Activated CD8-positive, alpha-beta memory T cell treated with anti-CD3 and anti-CD28 coated beads, Interleukin-2, amount 10 ng/mL, durations not matched to agents 7 days and 5 days (primary cell): ENCODE results near the gene FYB1. TPM values are rescaled to one million over a fixed set of nuclear protein-coding genes. Genes with fewer than 3 reads are reported as not detected.

Source experiments
- ATAC-seq: fragments of 150-1000 bp; cut with Tn5 transposase; one replicate; pipeline ENCODE4 v1.10.0; 2021; ENCODE audit warnings: moderate library complexity
- CTCF ChIA-PET: fragments of 350-600 bp; sonication (Branson Sonifier 250); formaldehyde crosslinking; loops from one replicate; lab custom pipeline; 2021; ENCODE audit warnings: antibody characterized with exemption; lab: Charles Lee
- DNase-seq: peaks from one replicate; pipeline ENCODE4 v3.0.0-alpha.2; 2020
- H3K27ac Mint-ChIP-seq: one replicate; pipeline ENCODE4 v1.8.0; 2021; ENCODE audit warnings: mild to moderate bottlenecking, mixed read lengths
- H3K27me3 Mint-ChIP-seq: one replicate; pipeline ENCODE4 v1.8.0; 2021; ENCODE audit warnings: mixed read lengths
- H3K36me3 Mint-ChIP-seq: one replicate; pipeline ENCODE4 v1.8.0; 2021; ENCODE audit warnings: mild to moderate bottlenecking, mixed read lengths
- H3K4me1 Mint-ChIP-seq: one replicate; pipeline ENCODE4 v1.8.0; 2021; ENCODE audit warnings: mixed read lengths
- H3K4me3 Mint-ChIP-seq: one replicate; pipeline ENCODE4 v1.8.0; 2021; ENCODE audit warnings: mild to moderate bottlenecking, moderate library complexity, mixed read lengths
- H3K9me3 Mint-ChIP-seq: one replicate; pipeline ENCODE4 v1.8.0; 2022; ENCODE audit warnings: low read depth, mixed read lengths
- total RNA-seq, 2 experiments: library from RNA; stranded (reverse); gene quantifications; one replicate each; pipeline ENCODE4 v1.2.3, GENCODE V29; 2021

The FYB1 gene
- total RNA-seq, 2 experiments from 2014 or later: 198 to 270 TPM

- Mint-ChIP-seq H3K9me3 (no peaks in the 10 kb centered on the region), H3K27me3 (no peaks in the 10 kb centered on the region), H3K4me3 (no peak overlapping the region), H3K27ac (no peak overlapping the region), H3K4me1 (peaks cover 19% of the 10 kb centered on the region), H3K36me3 (peaks cover 83% of the 10 kb centered on the region)
- CTCF ChIA-PET: interaction anchor here (1.2 to 1.4 kb wide), 3 partner anchors 10 to 85 kb away, joined by 3 read pairs; no protein-coding TSS in a partner anchor
- DNase-seq: no peak
- ATAC-seq: no peak
Measured at GRCh38 chr5:39132128-39132447, 87.3 kb downstream of the FYB1 start.

- H3K36me3 Mint-ChIP-seq: peaks cover 78% of the 10 kb centered on the region
- no peak for ATAC-seq
- no peak overlapping the region for H3K4me3 Mint-ChIP-seq
- no peak for DNase-seq
- no peaks in the 10 kb centered on the region for H3K9me3 Mint-ChIP-seq
- H3K4me1 Mint-ChIP-seq: peaks cover 19% of the 10 kb centered on the region
- no peaks in the 10 kb centered on the region for H3K27me3 Mint-ChIP-seq
- CTCF ChIA-PET: interaction anchor here (1.2 to 1.4 kb wide), 3 partner anchors 9 to 86 kb away, joined by 3 read pairs; no protein-coding TSS in a partner anchor
- H3K27ac Mint-ChIP-seq: peak overlapping the region; percentile 58
Measured at GRCh38 chr5:39131210-39132127, 87.9 kb downstream of the FYB1 start.

- H3K9me3 Mint-ChIP-seq: no peaks in the 10 kb centered on the region
- ATAC-seq (no peak), DNase-seq (no peak)
- peaks cover 82% of the 10 kb centered on the region for H3K36me3 Mint-ChIP-seq
- H3K27ac Mint-ChIP-seq: no peak overlapping the region
- H3K4me3 Mint-ChIP-seq: no peak overlapping the region
- peaks cover 19% of the 10 kb centered on the region for H3K4me1 Mint-ChIP-seq
- CTCF ChIA-PET: no interaction called here
- H3K27me3 Mint-ChIP-seq: no peaks in the 10 kb centered on the region
Measured at GRCh38 chr5:39130716-39131115, 88.6 kb downstream of the FYB1 start.

GRCh38 chr5:39121922-39122321 lies 97.4 kb downstream of the FYB1 start:
- Mint-ChIP-seq H3K4me1 (peaks cover 6% of the 10 kb centered on the region), H3K36me3 (peaks cover 60% of the 10 kb centered on the region), H3K9me3 (no peaks in the 10 kb centered on the region), H3K27ac (no peak overlapping the region), H3K27me3 (no peaks in the 10 kb centered on the region), H3K4me3 (no peak overlapping the region)
- CTCF ChIA-PET: interaction anchor here (1.0 kb wide), 1 partner anchor 10 kb away, joined by 3 read pairs; no protein-coding TSS in a partner anchor
- DNase-seq (no peak), ATAC-seq (no peak)

- ATAC-seq: no peak
- peaks cover 66% of the 10 kb centered on the region for H3K36me3 Mint-ChIP-seq
Measured at GRCh38 chr5:39121315-39121714, 98.0 kb downstream of the FYB1 start.

GRCh38 chr5:39120052-39120420 lies 99.3 kb downstream of the FYB1 start:
- ATAC-seq (no peak), DNase-seq (no peak)
- Mint-ChIP-seq H3K36me3 (peaks cover 67% of the 10 kb centered on the region), H3K9me3 (no peaks in the 10 kb centered on the region), H3K4me3 (no peak overlapping the region), H3K4me1 (peaks cover 18% of the 10 kb centered on the region), H3K27me3 (no peaks in the 10 kb centered on the region), H3K27ac (no peak overlapping the region)
- CTCF ChIA-PET: interaction anchor here (1.0 to 1.2 kb wide), 3 partner anchors 98 to 186 kb away, joined by 3 to 4 read pairs (median 4); no protein-coding TSS in a partner anchor

More at GRCh38 chr5:39121315-39121714, 98.0 kb downstream of the FYB1 start:
- Mint-ChIP-seq H3K27me3 (no peaks in the 10 kb centered on the region), H3K4me1 (peaks cover 11% of the 10 kb centered on the region), H3K9me3 (no peaks in the 10 kb centered on the region), H3K27ac (no peak overlapping the region), H3K4me3 (no peak overlapping the region)
- no peak for DNase-seq
- CTCF ChIA-PET: interaction anchor here (0.9 to 1.0 kb wide), 2 partner anchors 11 to 30 kb away, joined by 3 read pairs; no protein-coding TSS in a partner anchor

- peaks cover 21% of the 10 kb centered on the region for H3K4me1 Mint-ChIP-seq
- no peak overlapping the region for H3K27ac Mint-ChIP-seq
Measured at GRCh38 chr5:39119404-39120051, 99.8 kb downstream of the FYB1 start.

GRCh38 chr5:39118638-39119037 lies 100.7 kb downstream of the FYB1 start:
- DNase-seq (no peak), ATAC-seq (no peak)
- Mint-ChIP-seq H3K27me3 (no peaks in the 10 kb centered on the region), H3K27ac (no peak overlapping the region), H3K9me3 (no peaks in the 10 kb centered on the region), H3K4me1 (peaks cover 21% of the 10 kb centered on the region), H3K36me3 (peaks cover 69% of the 10 kb centered on the region), H3K4me3 (no peak overlapping the region)
- CTCF ChIA-PET: no interaction called here

More at GRCh38 chr5:39119404-39120051, 99.8 kb downstream of the FYB1 start:
- peaks cover 68% of the 10 kb centered on the region for H3K36me3 Mint-ChIP-seq
- ATAC-seq: no peak
- CTCF ChIA-PET: interaction anchor here (1.2 kb wide), 2 partner anchors 98 to 186 kb away, joined by 3 to 4 read pairs; no protein-coding TSS in a partner anchor
- DNase-seq: no peak
- no peak overlapping the region for H3K4me3 Mint-ChIP-seq
- H3K9me3 Mint-ChIP-seq: no peaks in the 10 kb centered on the region
- no peaks in the 10 kb centered on the region for H3K27me3 Mint-ChIP-seq

- Mint-ChIP-seq H3K36me3 (peaks cover 71% of the 10 kb centered on the region), H3K4me3 (no peak overlapping the region), H3K27ac (no peak overlapping the region), H3K4me1 (peaks cover 21% of the 10 kb centered on the region), H3K9me3 (no peaks in the 10 kb centered on the region), H3K27me3 (no peaks in the 10 kb centered on the region)
- DNase-seq: no peak
- CTCF ChIA-PET: interaction anchor here (1.0 kb wide), 1 partner anchor 11 kb away, joined by 3 read pairs; no protein-coding TSS in a partner anchor
- no peak for ATAC-seq
Measured at GRCh38 chr5:39117401-39117800, 102.0 kb downstream of the FYB1 start.

- no peaks in the 10 kb centered on the region for H3K27me3 Mint-ChIP-seq
- CTCF ChIA-PET: no interaction called here
- peaks cover 64% of the 10 kb centered on the region for H3K36me3 Mint-ChIP-seq
- H3K9me3 Mint-ChIP-seq: no peaks in the 10 kb centered on the region
- H3K27ac Mint-ChIP-seq: peak overlapping the region; percentile 6
- DNase-seq (no peak), ATAC-seq (no peak)
- H3K4me3 Mint-ChIP-seq: no peak overlapping the region
- H3K4me1 Mint-ChIP-seq: peaks cover 21% of the 10 kb centered on the region
Measured at GRCh38 chr5:39116344-39117170, 102.8 kb downstream of the FYB1 start.

GRCh38 chr5:39115644-39116343 lies 103.6 kb downstream of the FYB1 start:
- Mint-ChIP-seq H3K36me3 (peaks cover 61% of the 10 kb centered on the region), H3K4me3 (no peak overlapping the region), H3K27me3 (no peaks in the 10 kb centered on the region), H3K4me1 (peaks cover 21% of the 10 kb centered on the region), H3K9me3 (no peaks in the 10 kb centered on the region), H3K27ac (peak overlapping the region; percentile 6)
- DNase-seq (no peak), ATAC-seq (no peak)
- CTCF ChIA-PET: no interaction called here

- peaks cover 21% of the 10 kb centered on the region for H3K4me1 Mint-ChIP-seq
- CTCF ChIA-PET: no interaction called here
- DNase-seq: no peak
- no peak for ATAC-seq
- no peak overlapping the region for H3K27ac Mint-ChIP-seq
- H3K9me3 Mint-ChIP-seq: no peaks in the 10 kb centered on the region
- H3K27me3 Mint-ChIP-seq: no peaks in the 10 kb centered on the region
- H3K4me3 Mint-ChIP-seq: no peak overlapping the region
- H3K36me3 Mint-ChIP-seq: peaks cover 65% of the 10 kb centered on the region
Measured at GRCh38 chr5:39114155-39114554, 105.2 kb downstream of the FYB1 start.
